Stimulated activated CD8-positive, alpha-beta memory T cell treated with anti-CD3 and anti-CD28 coated beads, Interleukin-15, amount 100 ng/mL, for 1 hour (primary cell): ENCODE data around the gene PCDH15.

Source experiments
- DNase-seq: peaks from one replicate; pipeline ENCODE4 v3.0.0-alpha.2; 2020; ENCODE audit warnings: low read depth

PCDH15 gene

GRCh38 chr10:54372179-54372578, 428.9 kb downstream of the PCDH15 start:
- no peak for DNase-seq

- DNase-seq = no peak
Measured at GRCh38 chr10:54368984-54369383, 432.0 kb downstream of the PCDH15 start.

GRCh38 chr10:54363390-54363789, 437.6 kb downstream of the PCDH15 start:
- DNase-seq = no peak

GRCh38 chr10:54342058-54342457, 459.0 kb downstream of the PCDH15 start:
- no peak for DNase-seq

GRCh38 chr10:54335296-54335695, 465.7 kb downstream of the PCDH15 start:
- no peak for DNase-seq

GRCh38 chr10:54319341-54319740, 481.7 kb downstream of the PCDH15 start:
- DNase-seq = no peak

GRCh38 chr10:54318470-54318869, 482.6 kb downstream of the PCDH15 start:
- no peak for DNase-seq

GRCh38 chr10:54314430-54314829, 486.6 kb downstream of the PCDH15 start:
- no peak for DNase-seq

GRCh38 chr10:54284526-54285193, 516.4 kb downstream of the PCDH15 start:
- no peak for DNase-seq

GRCh38 chr10:54282012-54282411, 519.0 kb downstream of the PCDH15 start:
- DNase-seq = no peak

GRCh38 chr10:54266395-54266794, 534.6 kb downstream of the PCDH15 start:
- no peak for DNase-seq

- DNase-seq = no peak
Measured at GRCh38 chr10:54262726-54263125, 538.3 kb downstream of the PCDH15 start.

- no peak for DNase-seq
Measured at GRCh38 chr10:54259104-54259503, 541.9 kb downstream of the PCDH15 start.

- DNase-seq = no peak
Measured at GRCh38 chr10:54234832-54235231, 566.2 kb downstream of the PCDH15 start.

GRCh38 chr10:54203401-54203800, 597.6 kb downstream of the PCDH15 start:
- no peak for DNase-seq

GRCh38 chr10:54198051-54198450, 603.0 kb downstream of the PCDH15 start:
- no peak for DNase-seq

- DNase-seq = no peak
Measured at GRCh38 chr10:54194806-54195205, 606.2 kb downstream of the PCDH15 start.

GRCh38 chr10:54159924-54160323, 641.1 kb downstream of the PCDH15 start:
- DNase-seq = no peak

GRCh38 chr10:54148508-54148907, 652.5 kb downstream of the PCDH15 start:
- DNase-seq = no peak

- no peak for DNase-seq
Measured at GRCh38 chr10:54139819-54140428, 661.1 kb downstream of the PCDH15 start.

- no peak for DNase-seq
Measured at GRCh38 chr10:54137396-54137795, 663.6 kb downstream of the PCDH15 start.

- DNase-seq = no peak
Measured at GRCh38 chr10:54133203-54133602, 667.8 kb downstream of the PCDH15 start.

GRCh38 chr10:54131833-54132232, 669.2 kb downstream of the PCDH15 start:
- no peak for DNase-seq

GRCh38 chr10:54130394-54130793, 670.6 kb downstream of the PCDH15 start:
- DNase-seq = no peak
